ENCODE measurements around the gene IFI27L1. TPM values are rescaled to one million over a fixed set of nuclear protein-coding genes. Genes with fewer than 3 reads are reported as not detected.

IFI27L1 gene
- polyA plus RNA-seq, 1 donor from 2014 or later = 37.9 TPM

GRCh38 chr14:94052199-94052598 lies 28.9 kb upstream of the IFI27L1 start:
- Histone ChIP-seq H4K20me1 (ENCODE audit: insufficient read depth) (no peaks in the 10 kb centered on the region), H2AFZ (ENCODE audit: low read depth, low read length) (no peak overlapping the region), H3K27me3 (ENCODE audit: insufficient read depth, low read depth, low read length) (no peaks in the 10 kb centered on the region), H3F3A (ENCODE audit: insufficient read depth, low read length, poor library complexity, severe bottlenecking) (no peaks in the 10 kb centered on the region), H3K9me2 (ENCODE audit: insufficient read depth, low read length) (no peaks in the 10 kb centered on the region), H3K9me3 (ENCODE audit: low read length) (no peaks in the 10 kb centered on the region), H3K9ac (ENCODE audit: low read length) (no peak overlapping the region), H3K36me3 (ENCODE audit: insufficient read depth, low read length) (peaks cover 9% of the 10 kb centered on the region), H3K4me2 (ENCODE audit: low read length) (no peak overlapping the region), H3K79me2 (replicated peaks; ENCODE audit: insufficient read depth, low read length) (no peaks in the 10 kb centered on the region), H3K27ac (ENCODE audit: low read length) (peak overlapping the region; percentile 34), H3K4me3 (ENCODE audit: low read length) (no peak overlapping the region)
- TF ChIP-seq CTCF (IDR thresholded peaks at IDR 0.05; ENCODE audit: poor library complexity, severe bottlenecking) (no peak), EZH2 (IDR thresholded peaks at IDR 0.05; ENCODE audit: borderline replicate concordance, insufficient read depth, low read length, poor library complexity, severe bottlenecking) (no peak), EP300 (conservative IDR thresholded peaks at IDR 0.05; ENCODE audit: poor library complexity, severe bottlenecking) (peak; percentile 47), RAD21 (conservative IDR thresholded peaks at IDR 0.05) (no peak), POLR2AphosphoS5 (IDR thresholded peaks at IDR 0.05) (no peak), MXI1 (conservative IDR thresholded peaks at IDR 0.05; ENCODE audit: poor library complexity, severe bottlenecking) (no peak)

- H3K27me3 ChIP-seq (ENCODE audit: insufficient read depth, low read depth, low read length) = no peaks in the 10 kb centered on the region
- no peaks in the 10 kb centered on the region for H3K9me3 ChIP-seq (ENCODE audit: low read length)
- no peak overlapping the region for H3K4me3 ChIP-seq (ENCODE audit: low read length)
- no peaks in the 10 kb centered on the region for H3F3A ChIP-seq (ENCODE audit: insufficient read depth, low read length, poor library complexity, severe bottlenecking)
- H3K9me2 ChIP-seq (ENCODE audit: insufficient read depth, low read length) = no peaks in the 10 kb centered on the region
- H3K79me2 ChIP-seq (replicated peaks; ENCODE audit: insufficient read depth, low read length) = no peaks in the 10 kb centered on the region
- no peak overlapping the region for H3K9ac ChIP-seq (ENCODE audit: low read length)
- no peaks in the 10 kb centered on the region for H4K20me1 ChIP-seq (ENCODE audit: insufficient read depth)
- no peak overlapping the region for H3K27ac ChIP-seq (ENCODE audit: low read length)
- H2AFZ ChIP-seq (ENCODE audit: low read depth, low read length) = no peak overlapping the region
- H3K36me3 ChIP-seq (ENCODE audit: insufficient read depth, low read length) = peaks cover 9% of the 10 kb centered on the region
- TF ChIP-seq REST (IDR thresholded peaks at IDR 0.05; ENCODE audit: borderline replicate concordance) (no peak), SMC3 (conservative IDR thresholded peaks at IDR 0.05; ENCODE audit: poor library complexity) (no peak), CTCF (IDR thresholded peaks at IDR 0.05; ENCODE audit: poor library complexity, severe bottlenecking) (no peak), EZH2 (IDR thresholded peaks at IDR 0.05; ENCODE audit: borderline replicate concordance, insufficient read depth, low read length, poor library complexity, severe bottlenecking) (no peak), RAD21 (conservative IDR thresholded peaks at IDR 0.05) (no peak), MXI1 (conservative IDR thresholded peaks at IDR 0.05; ENCODE audit: poor library complexity, severe bottlenecking) (no peak), TAF1 (IDR thresholded peaks at IDR 0.05; ENCODE audit: low read depth) (no peak), EP300 (conservative IDR thresholded peaks at IDR 0.05; ENCODE audit: poor library complexity, severe bottlenecking) (no peak), POLR2AphosphoS5 (IDR thresholded peaks at IDR 0.05) (no peak)
- H3K4me2 ChIP-seq (ENCODE audit: low read length) = no peak overlapping the region
These were observed 28.4 kb upstream of the IFI27L1 start for GRCh38 chr14:94052662-94053061.

All from neural cell (in vitro differentiated cells).